DND-41 (cell line): ENCODE data around the gene LHPP.

Source experiments
- EZH2 ChIP-seq: IDR thresholded peaks from 3 replicates; pipeline ENCODE4 v1.6.1; 2012; ENCODE audit warnings: borderline replicate concordance, low read depth, mild to moderate bottlenecking, moderate library complexity, low read length, inconsistent platforms; ENCODE audit not compliant: severe bottlenecking
- TF ChIP-seq, protein P1 (sequence below): IDR thresholded peaks from 2 replicates; pipeline ENCODE4 v1.5.1; 2012; ENCODE audit warnings: borderline replicate concordance, low read length, moderate library complexity, mild to moderate bottlenecking; ENCODE audit not compliant: poor library complexity, severe bottlenecking; ENCODE audit errors: extremely low read depth

DNA sequence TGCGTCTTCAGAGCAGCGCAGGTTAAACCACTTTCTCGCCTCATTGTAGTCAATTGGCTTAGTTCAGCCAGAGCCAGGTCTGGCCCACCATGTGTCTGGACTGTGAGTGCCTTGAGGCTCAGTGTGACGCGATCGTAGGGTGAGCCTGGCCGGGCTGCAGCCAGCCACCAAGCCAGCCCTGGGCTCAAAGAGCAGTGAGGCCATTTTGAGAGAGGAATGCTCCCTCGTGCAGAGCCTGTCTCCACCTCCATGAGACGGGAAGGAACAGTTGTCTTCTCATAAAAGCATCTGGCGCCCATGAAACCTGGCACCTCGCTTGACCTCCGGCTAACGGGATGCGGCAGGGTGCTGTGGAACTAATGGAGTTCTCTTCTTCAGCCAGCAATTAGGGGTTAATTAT lies 34.5 kb downstream of the LHPP start:
- TF ChIP-seq, protein P1, sequence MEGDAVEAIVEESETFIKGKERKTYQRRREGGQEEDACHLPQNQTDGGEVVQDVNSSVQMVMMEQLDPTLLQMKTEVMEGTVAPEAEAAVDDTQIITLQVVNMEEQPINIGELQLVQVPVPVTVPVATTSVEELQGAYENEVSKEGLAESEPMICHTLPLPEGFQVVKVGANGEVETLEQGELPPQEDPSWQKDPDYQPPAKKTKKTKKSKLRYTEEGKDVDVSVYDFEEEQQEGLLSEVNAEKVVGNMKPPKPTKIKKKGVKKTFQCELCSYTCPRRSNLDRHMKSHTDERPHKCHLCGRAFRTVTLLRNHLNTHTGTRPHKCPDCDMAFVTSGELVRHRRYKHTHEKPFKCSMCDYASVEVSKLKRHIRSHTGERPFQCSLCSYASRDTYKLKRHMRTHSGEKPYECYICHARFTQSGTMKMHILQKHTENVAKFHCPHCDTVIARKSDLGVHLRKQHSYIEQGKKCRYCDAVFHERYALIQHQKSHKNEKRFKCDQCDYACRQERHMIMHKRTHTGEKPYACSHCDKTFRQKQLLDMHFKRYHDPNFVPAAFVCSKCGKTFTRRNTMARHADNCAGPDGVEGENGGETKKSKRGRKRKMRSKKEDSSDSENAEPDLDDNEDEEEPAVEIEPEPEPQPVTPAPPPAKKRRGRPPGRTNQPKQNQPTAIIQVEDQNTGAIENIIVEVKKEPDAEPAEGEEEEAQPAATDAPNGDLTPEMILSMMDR: no peak
- TF ChIP-seq EZH2: no peak
